Activated naive CD4-positive, alpha-beta T cell treated with anti-CD3 and anti-CD28 coated beads for 36 hours (primary cell): ENCODE measurements around the gene VPS13D. TPM values are rescaled to one million over a fixed set of nuclear protein-coding genes. Genes with fewer than 3 reads are reported as not detected.

Source experiments
- CTCF ChIA-PET: fragments of 350-600 bp; sonication (Branson Sonifier 250); formaldehyde crosslinking; loops from one replicate; lab custom pipeline; 2021; ENCODE audit warnings: antibody characterized with exemption; lab: Charles Lee
- DNase-seq: peaks from one replicate; pipeline ENCODE4 v3.0.0-alpha.2; 2020
- H3K27ac Mint-ChIP-seq: one replicate; pipeline ENCODE4 v1.8.0; 2021; ENCODE audit warnings: mild to moderate bottlenecking, mixed read lengths
- H3K27me3 Mint-ChIP-seq: one replicate; pipeline ENCODE4 v1.8.0; 2021; ENCODE audit warnings: low read depth, mixed read lengths
- H3K36me3 Mint-ChIP-seq: one replicate; pipeline ENCODE4 v1.8.0; 2021; ENCODE audit warnings: low read depth, mixed read lengths
- H3K4me1 Mint-ChIP-seq: one replicate; pipeline ENCODE4 v1.8.0; 2021; ENCODE audit warnings: low read depth, mixed read lengths
- H3K4me3 Mint-ChIP-seq: one replicate; pipeline ENCODE4 v1.8.0; 2021; ENCODE audit warnings: mild to moderate bottlenecking, moderate library complexity, mixed read lengths
- H3K9me3 Mint-ChIP-seq: one replicate; pipeline ENCODE4 v1.8.0; 2021; ENCODE audit warnings: mixed read lengths
- intact Hi-C: fragments of 100-400 bp; cut with micrococcal nuclease; formaldehyde crosslinking; loops from one replicate; pipeline ENCODE4 v1.15.1; 2023
- total RNA-seq, 2 experiments: library from RNA; stranded (reverse); gene quantifications; one replicate each; pipeline ENCODE4 v1.2.3, GENCODE V29; 2021

VPS13D gene
- total RNA-seq, 2 experiments from 2014 or later, result 20.0 to 23.3 TPM

GRCh38 chr1:12415038-12415466 lies 185.2 kb downstream of the VPS13D start:
- intact Hi-C loops, result loop anchor here (1.0 to 2.0 kb wide), 3 partner anchors 19 to 58 kb away; no protein-coding TSS in a partner anchor
- Mint-ChIP-seq H3K4me1 (peaks cover 35% of the 10 kb centered on the region), H3K4me3 (no peak overlapping the region), H3K9me3 (peaks cover 3% of the 10 kb centered on the region), H3K27me3 (no peaks in the 10 kb centered on the region), H3K27ac (peak overlapping the region; percentile 26), H3K36me3 (peaks cover 19% of the 10 kb centered on the region)
- CTCF ChIA-PET, result interaction anchor here (1.8 kb wide), 1 partner anchor 20 kb away, joined by 7 read pairs; no protein-coding TSS in a partner anchor
- DNase-seq, result no peak

- Mint-ChIP-seq H3K36me3 (peaks cover 16% of the 10 kb centered on the region), H3K27me3 (no peaks in the 10 kb centered on the region), H3K4me1 (peaks cover 37% of the 10 kb centered on the region), H3K27ac (no peak overlapping the region), H3K9me3 (no peaks in the 10 kb centered on the region), H3K4me3 (no peak overlapping the region)
- CTCF ChIA-PET, result interaction anchor here (0.6 to 1.8 kb wide), 3 partner anchors 19 to 185 kb away, joined by 3 to 7 read pairs (median 3); no protein-coding TSS in a partner anchor
- DNase-seq, result no peak
- intact Hi-C loops, result no loop called here
Measured at GRCh38 chr1:12416101-12416500, 186.3 kb downstream of the VPS13D start.

GRCh38 chr1:12416744-12417143 lies 186.9 kb downstream of the VPS13D start:
- no peaks in the 10 kb centered on the region for H3K9me3 Mint-ChIP-seq
- CTCF ChIA-PET, result no interaction called here
- peaks cover 40% of the 10 kb centered on the region for H3K4me1 Mint-ChIP-seq
- H3K27me3 Mint-ChIP-seq, result no peaks in the 10 kb centered on the region
- intact Hi-C loops, result no loop called here
- no peak overlapping the region for H3K27ac Mint-ChIP-seq
- peaks cover 16% of the 10 kb centered on the region for H3K36me3 Mint-ChIP-seq
- DNase-seq, result no peak
- H3K4me3 Mint-ChIP-seq, result no peak overlapping the region

GRCh38 chr1:12417389-12417788 lies 187.6 kb downstream of the VPS13D start:
- Mint-ChIP-seq H3K9me3 (no peaks in the 10 kb centered on the region), H3K4me3 (no peak overlapping the region), H3K27ac (no peak overlapping the region), H3K36me3 (peaks cover 16% of the 10 kb centered on the region), H3K27me3 (no peaks in the 10 kb centered on the region), H3K4me1 (peaks cover 45% of the 10 kb centered on the region)
- CTCF ChIA-PET, result no interaction called here
- intact Hi-C loops, result no loop called here
- DNase-seq, result no peak

- Mint-ChIP-seq H3K9me3 (no peaks in the 10 kb centered on the region), H3K4me3 (no peak overlapping the region), H3K36me3 (peaks cover 16% of the 10 kb centered on the region), H3K4me1 (peaks cover 46% of the 10 kb centered on the region), H3K27me3 (no peaks in the 10 kb centered on the region), H3K27ac (no peak overlapping the region)
- CTCF ChIA-PET, result no interaction called here
- DNase-seq, result no peak
- intact Hi-C loops, result no loop called here
Measured at GRCh38 chr1:12420171-12420570, 190.3 kb downstream of the VPS13D start.

GRCh38 chr1:12422488-12422887 lies 192.7 kb downstream of the VPS13D start:
- peaks cover 29% of the 10 kb centered on the region for H3K4me1 Mint-ChIP-seq
- CTCF ChIA-PET, result interaction anchor here (0.6 kb wide), 1 partner anchor 172 kb away, joined by 3 read pairs; no protein-coding TSS in a partner anchor
- DNase-seq, result no peak
- H3K27ac Mint-ChIP-seq, result no peak overlapping the region
- no peaks in the 10 kb centered on the region for H3K27me3 Mint-ChIP-seq
- H3K4me3 Mint-ChIP-seq, result no peak overlapping the region
- intact Hi-C loops, result no loop called here
- H3K9me3 Mint-ChIP-seq, result no peaks in the 10 kb centered on the region
- peaks cover 5% of the 10 kb centered on the region for H3K36me3 Mint-ChIP-seq

- Mint-ChIP-seq H3K4me3 (no peak overlapping the region), H3K27ac (no peak overlapping the region), H3K4me1 (peaks cover 27% of the 10 kb centered on the region), H3K9me3 (no peaks in the 10 kb centered on the region), H3K36me3 (peaks cover 3% of the 10 kb centered on the region), H3K27me3 (no peaks in the 10 kb centered on the region)
- CTCF ChIA-PET, result interaction anchor here (0.7 kb wide), 1 partner anchor 147 kb away, joined by 3 read pairs; no protein-coding TSS in a partner anchor
- no peak for DNase-seq
- intact Hi-C loops, result no loop called here
Measured at GRCh38 chr1:12424087-12424529, 194.3 kb downstream of the VPS13D start.

- intact Hi-C loops, result no loop called here
- Mint-ChIP-seq H3K36me3 (peaks cover 3% of the 10 kb centered on the region), H3K27me3 (no peaks in the 10 kb centered on the region), H3K4me1 (peaks cover 27% of the 10 kb centered on the region), H3K9me3 (no peaks in the 10 kb centered on the region), H3K27ac (no peak overlapping the region), H3K4me3 (no peak overlapping the region)
- no peak for DNase-seq
- CTCF ChIA-PET, result interaction anchor here (0.8 kb wide), 1 partner anchor 86 kb away, joined by 3 read pairs; no protein-coding TSS in a partner anchor
Measured at GRCh38 chr1:12424793-12425192, 195.0 kb downstream of the VPS13D start.

GRCh38 chr1:12426030-12426429 lies 196.2 kb downstream of the VPS13D start:
- intact Hi-C loops, result no loop called here
- CTCF ChIA-PET, result no interaction called here

GRCh38 chr1:12428334-12428733 lies 198.5 kb downstream of the VPS13D start:
- DNase-seq, result no peak
- Mint-ChIP-seq H3K4me3 (no peak overlapping the region), H3K9me3 (no peaks in the 10 kb centered on the region), H3K27ac (no peak overlapping the region), H3K4me1 (peaks cover 31% of the 10 kb centered on the region), H3K36me3 (peaks cover 3% of the 10 kb centered on the region), H3K27me3 (no peaks in the 10 kb centered on the region)
- intact Hi-C loops, result no loop called here
- CTCF ChIA-PET, result no interaction called here

More at GRCh38 chr1:12426030-12426429, 196.2 kb downstream of the VPS13D start:
- Mint-ChIP-seq H3K27ac (no peak overlapping the region), H3K4me3 (no peak overlapping the region), H3K36me3 (peaks cover 3% of the 10 kb centered on the region), H3K4me1 (peaks cover 30% of the 10 kb centered on the region), H3K9me3 (no peaks in the 10 kb centered on the region), H3K27me3 (no peaks in the 10 kb centered on the region)
- DNase-seq, result no peak

GRCh38 chr1:12430525-12430924 lies 200.7 kb downstream of the VPS13D start:
- Mint-ChIP-seq H3K9me3 (no peaks in the 10 kb centered on the region), H3K36me3 (peaks cover 2% of the 10 kb centered on the region)

GRCh38 chr1:12432897-12433296 lies 203.1 kb downstream of the VPS13D start:
- Mint-ChIP-seq H3K27me3 (no peaks in the 10 kb centered on the region), H3K4me3 (no peak overlapping the region), H3K36me3 (peaks cover 6% of the 10 kb centered on the region), H3K4me1 (peaks cover 61% of the 10 kb centered on the region), H3K9me3 (no peaks in the 10 kb centered on the region), H3K27ac (no peak overlapping the region)
- intact Hi-C loops, result loop anchor here (10.0 kb wide), 2 partner anchors 258 to 368 kb away; partner anchors contain the start of gene TNFRSF8
- CTCF ChIA-PET, result interaction anchor here (1.3 kb wide), 1 partner anchor 42 kb away, joined by 3 read pairs; no protein-coding TSS in a partner anchor
- DNase-seq, result no peak

More at GRCh38 chr1:12430525-12430924, 200.7 kb downstream of the VPS13D start:
- no peak for DNase-seq
- intact Hi-C loops, result loop anchor here (10.0 kb wide), 2 partner anchors 256 to 366 kb away; partner anchors contain the start of gene TNFRSF8
- H3K27me3 Mint-ChIP-seq, result no peaks in the 10 kb centered on the region
- no peak overlapping the region for H3K27ac Mint-ChIP-seq
- no peak overlapping the region for H3K4me3 Mint-ChIP-seq
- peaks cover 42% of the 10 kb centered on the region for H3K4me1 Mint-ChIP-seq
- CTCF ChIA-PET, result interaction anchor here (1.3 kb wide), 1 partner anchor 16 kb away, joined by 3 read pairs; no protein-coding TSS in a partner anchor
